Stomach (tissue), 4 donors: ENCODE measurements around the gene COMP.

ENCODE experiments used
- POLR2A ChIP-seq, 4 donors: fragments of 450-650 bp; IDR thresholded peaks; one replicate each; pipeline ENCODE4 v1.6.1; 2016; ENCODE audit warnings: antibody characterized with exemption in 4 of 4, control low read depth in 2 of 4, mild to moderate bottlenecking in 1 of 4, moderate library complexity in 1 of 4
- POLR2AphosphoS5 ChIP-seq, 3 donors: sonication (generic); formaldehyde crosslinking; IDR thresholded peaks; one replicate each; pipeline ENCODE4 v1.6.1; 2016; ENCODE audit warnings: antibody characterized with exemption in 3 of 3
- TF ChIP-seq, protein P1 (sequence below), 7 experiments: fragments of 450-650 bp in 4 of 7; fragments of 200-600 bp in 3 of 7; sonication (generic) in 3 of 7; IDR thresholded peaks; one replicate each; pipeline ENCODE4 v1.5.1; 2016 to 2019; ENCODE audit warnings: antibody characterized with exemption in 7 of 7, control low read depth in 2 of 7, mild to moderate bottlenecking in 1 of 7

DNA sequence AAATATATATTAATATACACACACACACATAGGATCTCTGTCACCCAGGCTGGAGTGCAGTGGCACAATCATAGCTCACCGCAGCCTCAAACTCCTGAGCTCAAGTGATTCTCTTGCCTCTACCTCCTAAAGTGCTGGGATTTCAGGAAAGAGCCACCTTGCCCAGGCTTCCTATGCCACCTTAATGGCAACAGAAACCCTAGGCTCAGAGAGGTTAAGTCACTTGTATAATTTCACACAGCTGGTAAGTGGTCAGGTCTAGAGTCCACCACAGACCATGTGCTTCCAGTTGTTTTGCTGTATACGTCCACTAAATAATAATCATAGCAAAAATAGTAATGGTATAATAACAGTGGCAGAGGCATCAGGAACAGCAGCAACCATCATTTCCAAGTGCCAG, 39.4 kb upstream of the COMP start:
- TF ChIP-seq, protein P1, sequence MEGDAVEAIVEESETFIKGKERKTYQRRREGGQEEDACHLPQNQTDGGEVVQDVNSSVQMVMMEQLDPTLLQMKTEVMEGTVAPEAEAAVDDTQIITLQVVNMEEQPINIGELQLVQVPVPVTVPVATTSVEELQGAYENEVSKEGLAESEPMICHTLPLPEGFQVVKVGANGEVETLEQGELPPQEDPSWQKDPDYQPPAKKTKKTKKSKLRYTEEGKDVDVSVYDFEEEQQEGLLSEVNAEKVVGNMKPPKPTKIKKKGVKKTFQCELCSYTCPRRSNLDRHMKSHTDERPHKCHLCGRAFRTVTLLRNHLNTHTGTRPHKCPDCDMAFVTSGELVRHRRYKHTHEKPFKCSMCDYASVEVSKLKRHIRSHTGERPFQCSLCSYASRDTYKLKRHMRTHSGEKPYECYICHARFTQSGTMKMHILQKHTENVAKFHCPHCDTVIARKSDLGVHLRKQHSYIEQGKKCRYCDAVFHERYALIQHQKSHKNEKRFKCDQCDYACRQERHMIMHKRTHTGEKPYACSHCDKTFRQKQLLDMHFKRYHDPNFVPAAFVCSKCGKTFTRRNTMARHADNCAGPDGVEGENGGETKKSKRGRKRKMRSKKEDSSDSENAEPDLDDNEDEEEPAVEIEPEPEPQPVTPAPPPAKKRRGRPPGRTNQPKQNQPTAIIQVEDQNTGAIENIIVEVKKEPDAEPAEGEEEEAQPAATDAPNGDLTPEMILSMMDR (IDR thresholded peaks at IDR 0.05): no peak
- TF ChIP-seq POLR2A (IDR thresholded peaks at IDR 0.05): no peak
- TF ChIP-seq POLR2AphosphoS5 (IDR thresholded peaks at IDR 0.05): no peak
